Measurements from ENCODE around the gene PLXNA1.

The PLXNA1 gene

DNA sequence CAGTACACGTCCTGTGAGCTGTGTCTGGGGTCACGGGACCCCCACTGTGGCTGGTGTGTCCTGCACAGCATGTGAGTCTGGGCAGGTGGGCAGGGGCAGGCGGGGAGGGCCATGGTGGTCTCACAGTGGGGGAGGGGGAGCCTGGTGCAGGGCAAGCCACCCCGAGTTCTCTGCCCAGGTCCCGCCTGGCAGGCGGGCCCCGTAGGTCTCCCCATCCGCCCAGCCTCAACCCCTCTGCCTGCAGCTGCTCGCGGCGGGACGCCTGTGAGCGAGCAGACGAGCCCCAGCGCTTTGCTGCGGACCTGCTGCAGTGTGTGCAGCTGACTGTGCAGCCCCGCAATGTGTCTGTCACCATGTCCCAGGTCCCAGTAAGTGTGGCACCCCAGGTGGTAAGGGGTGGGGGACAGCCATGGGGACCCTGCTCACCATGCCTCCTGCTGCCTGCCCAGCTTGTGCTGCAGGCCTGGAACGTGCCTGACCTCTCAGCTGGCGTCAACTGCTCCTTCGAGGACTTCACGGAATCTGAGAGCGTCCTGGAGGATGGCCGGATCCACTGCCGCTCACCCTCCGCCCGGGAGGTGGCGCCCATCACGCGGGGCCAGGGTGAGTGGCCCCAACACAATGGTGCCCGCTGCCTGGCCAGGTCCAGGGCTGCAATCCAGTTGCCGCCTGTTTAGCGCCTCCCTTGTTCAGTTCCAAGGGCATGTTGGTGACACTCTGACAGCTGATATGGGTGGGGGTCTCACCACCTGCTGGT is 21.9 kb downstream of the PLXNA1 start:
- Mint-ChIP-seq H3K27me3 (ENCODE audit: low read depth) (no peaks in the 10 kb centered on the region), H3K4me1 (ENCODE audit: low read depth) (no peaks in the 10 kb centered on the region), H3K4me3 (no peak overlapping the region), H3K27ac (no peak overlapping the region), H3K9me3 (no peaks in the 10 kb centered on the region), H3K36me3 (ENCODE audit: low read depth) (no peaks in the 10 kb centered on the region)

DNA sequence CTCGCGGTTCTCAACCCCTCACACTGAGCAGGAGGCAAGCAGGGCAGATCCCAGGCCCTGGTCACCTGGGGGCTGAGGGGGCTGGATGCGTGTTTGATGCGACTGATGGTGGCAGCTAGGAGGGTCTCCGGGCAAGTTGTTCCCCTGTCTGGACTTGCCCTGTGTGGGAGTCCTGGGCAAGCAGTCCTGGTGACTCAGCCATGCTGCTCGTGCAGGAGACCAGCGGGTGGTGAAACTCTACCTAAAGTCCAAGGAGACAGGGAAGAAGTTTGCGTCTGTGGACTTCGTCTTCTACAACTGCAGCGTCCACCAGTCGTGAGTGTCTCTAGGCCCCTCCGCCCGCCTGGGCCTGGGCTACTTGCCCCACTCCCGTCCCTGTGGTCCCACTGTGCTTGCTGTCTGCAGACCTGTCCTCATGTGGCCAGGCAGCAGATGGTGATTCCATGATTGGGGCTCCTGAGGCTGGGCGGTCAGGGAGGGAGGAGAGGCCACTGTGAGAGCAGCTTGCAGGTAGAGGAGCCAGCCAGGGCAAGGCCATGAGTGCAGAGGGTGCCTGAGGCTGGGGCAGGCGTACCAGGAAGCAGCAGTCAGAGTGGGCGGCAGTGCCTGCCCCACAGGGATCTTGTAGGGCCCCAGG is 23.1 kb downstream of the PLXNA1 start:
- Mint-ChIP-seq H3K9me3 (no peaks in the 10 kb centered on the region), H3K4me1 (ENCODE audit: low read depth) (no peaks in the 10 kb centered on the region), H3K36me3 (ENCODE audit: low read depth) (no peaks in the 10 kb centered on the region), H3K27ac (no peak overlapping the region), H3K4me3 (no peak overlapping the region), H3K27me3 (ENCODE audit: low read depth) (no peaks in the 10 kb centered on the region)

DNA sequence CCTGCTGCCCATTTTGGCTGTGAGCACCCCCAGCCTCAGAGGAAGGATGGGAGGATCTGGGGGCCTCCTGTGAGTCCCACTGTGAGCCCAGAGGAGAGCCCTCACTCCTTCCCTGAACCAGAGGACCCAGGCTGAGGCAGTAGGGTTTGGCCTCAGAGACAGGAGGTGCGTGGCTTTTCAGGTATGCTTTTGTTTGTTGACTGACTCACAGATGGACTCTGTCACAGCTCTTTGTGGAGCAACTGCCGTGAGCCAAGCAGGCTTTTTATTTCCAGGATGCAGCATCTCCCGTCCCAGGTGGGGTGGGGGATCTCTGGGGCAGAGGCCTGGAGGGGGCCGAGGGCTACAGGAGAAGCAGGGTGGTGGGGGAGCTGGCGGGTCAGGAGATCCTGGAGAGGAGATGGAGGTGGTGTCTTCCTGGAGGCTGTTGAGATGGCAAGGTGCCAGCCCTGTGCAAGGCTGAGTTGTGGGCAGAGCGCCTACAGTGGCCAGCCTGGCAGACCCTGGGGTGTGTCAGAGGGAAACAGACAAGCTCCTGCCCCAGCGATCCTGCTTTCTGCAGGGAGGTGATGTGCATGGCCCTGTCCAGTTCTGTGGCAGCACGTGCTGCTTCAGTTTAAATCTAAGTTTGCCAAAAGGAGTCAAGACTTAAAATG is 24.0 kb downstream of the PLXNA1 start:
- Mint-ChIP-seq H3K27ac (no peak overlapping the region), H3K4me3 (no peak overlapping the region), H3K9me3 (no peaks in the 10 kb centered on the region), H3K27me3 (ENCODE audit: low read depth) (no peaks in the 10 kb centered on the region), H3K36me3 (ENCODE audit: low read depth) (no peaks in the 10 kb centered on the region), H3K4me1 (ENCODE audit: low read depth) (no peaks in the 10 kb centered on the region)

DNA sequence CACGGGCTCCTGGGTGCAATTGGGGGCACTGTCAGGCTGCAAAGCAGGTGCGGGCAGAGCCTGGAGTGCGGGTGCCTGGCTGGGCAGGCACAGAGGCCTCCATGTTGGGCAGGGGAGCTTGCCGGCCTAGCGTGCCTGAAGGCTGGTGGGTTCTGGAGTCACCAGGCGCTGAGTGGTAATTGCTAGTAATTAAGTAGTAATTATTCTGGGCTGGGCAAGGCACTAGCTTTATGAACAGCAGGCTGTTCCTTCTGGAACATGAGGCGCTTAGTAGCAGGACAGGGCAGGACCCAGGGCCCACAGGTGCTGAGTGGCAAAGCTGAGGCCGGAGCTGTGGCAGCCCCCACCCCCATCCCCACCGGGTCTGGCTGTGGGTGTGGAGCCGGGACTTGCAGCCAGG is 25.3 kb downstream of the PLXNA1 start:
- no peaks in the 10 kb centered on the region for H3K9me3 Mint-ChIP-seq
- no peaks in the 10 kb centered on the region for H3K4me1 Mint-ChIP-seq (ENCODE audit: low read depth)
- no peak overlapping the region for H3K27ac Mint-ChIP-seq
- no peak overlapping the region for H3K4me3 Mint-ChIP-seq
- no peaks in the 10 kb centered on the region for H3K27me3 Mint-ChIP-seq (ENCODE audit: low read depth)
- H3K36me3 Mint-ChIP-seq (ENCODE audit: low read depth) = no peaks in the 10 kb centered on the region

- H3K4me1 Mint-ChIP-seq (ENCODE audit: low read depth) = no peaks in the 10 kb centered on the region
- no peak overlapping the region for H3K4me3 Mint-ChIP-seq
- no peak overlapping the region for H3K27ac Mint-ChIP-seq
- no peaks in the 10 kb centered on the region for H3K27me3 Mint-ChIP-seq (ENCODE audit: low read depth)
- no peaks in the 10 kb centered on the region for H3K36me3 Mint-ChIP-seq (ENCODE audit: low read depth)
- no peaks in the 10 kb centered on the region for H3K9me3 Mint-ChIP-seq
Measured at GRCh38 chr3:127009531-127009930, 26.6 kb downstream of the PLXNA1 start.

DNA sequence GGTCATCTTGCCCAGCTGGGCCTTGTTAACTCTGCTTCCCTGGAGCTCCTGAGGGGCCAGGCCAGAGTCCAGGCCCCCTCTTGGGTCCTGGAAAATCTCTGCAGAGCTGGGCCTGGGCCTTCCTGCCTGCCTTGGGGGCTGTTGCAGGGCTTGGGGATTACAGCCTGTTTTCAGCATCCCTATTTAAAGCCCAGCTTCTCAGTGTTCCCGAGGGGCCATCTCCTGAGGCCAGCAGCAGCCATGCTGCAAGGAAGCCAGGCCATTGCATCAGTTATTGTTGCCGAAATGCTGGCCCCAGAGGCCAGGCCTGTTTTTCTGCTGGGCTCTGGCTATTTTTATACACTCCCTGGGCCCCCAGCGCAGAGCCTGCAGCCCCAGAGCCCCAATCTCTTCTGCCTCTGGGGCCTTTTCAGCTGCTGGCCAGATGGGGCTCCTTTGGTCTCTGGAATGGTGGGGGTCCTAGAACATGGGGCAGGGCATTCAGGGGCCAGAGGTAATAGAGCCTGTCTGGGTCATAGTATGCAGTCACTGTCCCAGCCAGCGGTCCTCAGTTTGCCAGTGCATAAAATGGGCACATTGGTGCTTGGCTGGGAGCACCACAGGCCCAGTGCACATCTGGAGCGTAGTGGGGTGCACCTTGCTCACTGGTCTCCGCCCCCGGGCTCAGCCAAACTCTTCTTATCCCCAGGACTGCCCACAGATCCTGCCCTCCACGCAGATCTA is 28.5 kb downstream of the PLXNA1 start:
- Mint-ChIP-seq H3K36me3 (ENCODE audit: low read depth) (no peaks in the 10 kb centered on the region), H3K27me3 (ENCODE audit: low read depth) (no peaks in the 10 kb centered on the region), H3K4me1 (ENCODE audit: low read depth) (no peaks in the 10 kb centered on the region), H3K27ac (no peak overlapping the region), H3K9me3 (no peaks in the 10 kb centered on the region), H3K4me3 (no peak overlapping the region)

GRCh38 chr3:127012091-127012490 is 29.2 kb downstream of the PLXNA1 start:
- Mint-ChIP-seq H3K36me3 (ENCODE audit: low read depth) (no peaks in the 10 kb centered on the region), H3K27ac (no peak overlapping the region), H3K9me3 (no peaks in the 10 kb centered on the region), H3K27me3 (ENCODE audit: low read depth) (no peaks in the 10 kb centered on the region), H3K4me1 (ENCODE audit: low read depth) (no peaks in the 10 kb centered on the region), H3K4me3 (no peak overlapping the region)

DNA sequence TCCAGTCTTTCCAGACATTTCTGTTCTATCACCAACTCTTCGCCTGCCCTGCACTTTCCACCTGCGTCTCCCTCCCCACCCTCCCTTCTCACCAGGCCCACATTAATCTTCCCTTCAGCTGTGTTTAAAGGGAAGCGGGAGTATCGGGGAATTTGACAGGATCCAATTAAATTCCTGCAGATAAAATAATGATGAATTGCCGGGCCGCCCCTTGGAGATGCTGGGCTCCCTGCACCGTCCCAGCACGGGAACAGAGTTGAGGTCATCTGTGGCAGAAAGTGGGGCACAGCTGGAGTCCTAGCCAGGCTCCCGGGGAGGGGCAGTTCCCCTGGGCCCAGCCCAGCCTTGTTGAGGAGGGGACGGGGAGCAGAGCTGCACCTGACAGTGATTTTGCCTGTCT is 30.3 kb downstream of the PLXNA1 start:
- Mint-ChIP-seq H3K27ac (no peak overlapping the region), H3K27me3 (ENCODE audit: low read depth) (no peaks in the 10 kb centered on the region), H3K36me3 (ENCODE audit: low read depth) (no peaks in the 10 kb centered on the region), H3K4me1 (ENCODE audit: low read depth) (no peaks in the 10 kb centered on the region), H3K4me3 (no peak overlapping the region), H3K9me3 (no peaks in the 10 kb centered on the region)

- H3K27ac Mint-ChIP-seq = no peak overlapping the region
- no peaks in the 10 kb centered on the region for H3K4me1 Mint-ChIP-seq (ENCODE audit: low read depth)
- H3K27me3 Mint-ChIP-seq (ENCODE audit: low read depth) = no peaks in the 10 kb centered on the region
- no peak overlapping the region for H3K4me3 Mint-ChIP-seq
- no peaks in the 10 kb centered on the region for H3K36me3 Mint-ChIP-seq (ENCODE audit: low read depth)
- H3K9me3 Mint-ChIP-seq = no peaks in the 10 kb centered on the region
Measured at GRCh38 chr3:127013758-127014535, 31.0 kb downstream of the PLXNA1 start.

DNA sequence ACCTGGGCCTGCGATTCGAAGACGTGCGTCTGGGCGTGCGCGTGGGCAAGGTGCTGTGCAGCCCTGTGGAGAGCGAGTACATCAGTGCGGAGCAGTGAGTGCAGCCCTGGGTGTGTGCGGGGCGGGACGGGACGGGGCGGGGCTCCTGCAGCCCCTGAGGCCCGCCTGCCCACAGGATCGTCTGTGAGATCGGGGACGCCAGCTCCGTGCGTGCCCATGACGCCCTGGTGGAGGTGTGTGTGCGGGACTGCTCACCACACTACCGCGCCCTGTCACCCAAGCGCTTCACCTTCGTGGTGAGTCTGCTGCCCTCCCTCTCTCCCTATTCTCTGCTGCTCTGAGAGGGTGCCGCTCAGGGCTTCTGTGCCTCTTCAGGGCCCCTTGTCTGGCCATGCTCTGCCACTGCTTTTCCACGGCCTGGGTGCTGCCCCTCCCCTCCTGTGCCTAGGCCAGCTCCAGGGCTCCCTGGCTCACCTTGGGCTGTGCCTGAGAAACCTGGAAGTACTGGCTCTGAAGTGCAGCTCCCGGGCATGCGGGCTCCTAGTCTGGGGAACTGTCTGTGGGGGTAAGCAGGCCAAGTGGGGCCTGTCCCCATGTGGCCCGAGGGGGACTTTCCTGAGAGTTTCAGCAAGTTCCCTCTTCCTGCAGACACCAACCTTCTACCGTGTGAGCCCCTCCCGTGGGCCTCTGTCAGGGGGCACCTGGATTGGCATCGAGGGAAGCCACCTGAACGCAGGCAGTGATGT is 31.8 kb downstream of the PLXNA1 start:
- Mint-ChIP-seq H3K9me3 (no peaks in the 10 kb centered on the region), H3K27ac (no peak overlapping the region), H3K4me3 (no peak overlapping the region), H3K36me3 (ENCODE audit: low read depth) (no peaks in the 10 kb centered on the region), H3K4me1 (ENCODE audit: low read depth) (no peaks in the 10 kb centered on the region), H3K27me3 (ENCODE audit: low read depth) (no peaks in the 10 kb centered on the region)

DNA sequence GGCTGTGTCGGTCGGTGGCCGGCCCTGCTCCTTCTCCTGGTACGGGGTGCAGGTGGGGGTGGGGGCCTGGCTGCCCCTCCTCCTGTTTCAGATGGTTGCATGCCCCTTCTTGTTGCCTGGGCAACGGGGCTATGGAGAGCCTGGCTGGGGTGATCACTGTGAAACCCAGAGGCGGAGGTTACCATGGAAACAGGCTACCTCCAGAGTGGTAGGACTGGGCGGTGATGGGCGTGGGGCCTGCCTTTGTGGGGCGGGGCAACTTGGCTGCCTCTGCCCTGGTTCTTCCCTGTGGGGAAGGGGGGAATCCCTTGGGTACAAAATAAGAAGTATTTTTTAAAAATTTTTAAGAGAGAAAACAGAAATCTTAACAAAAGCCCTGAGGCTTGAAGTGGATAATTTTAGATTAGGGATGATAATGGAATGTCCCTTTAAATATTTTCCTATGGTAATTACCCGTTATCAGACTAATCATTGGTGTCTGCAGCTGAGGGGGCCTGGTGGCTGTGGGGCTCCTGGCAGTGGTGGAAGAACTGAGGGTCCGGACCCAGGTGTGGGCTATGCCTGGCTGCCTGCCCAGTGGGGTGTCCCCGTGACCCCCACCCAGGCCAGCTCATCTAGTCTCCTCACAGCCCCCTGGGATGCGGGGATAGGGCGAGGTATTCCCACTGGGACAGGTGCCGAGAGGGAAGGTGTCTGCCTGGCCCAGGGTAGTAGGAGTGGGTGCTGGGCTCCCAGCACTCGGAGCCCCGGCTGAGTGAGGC is 32.5 kb downstream of the PLXNA1 start:
- no peak overlapping the region for H3K27ac Mint-ChIP-seq
- no peaks in the 10 kb centered on the region for H3K4me1 Mint-ChIP-seq (ENCODE audit: low read depth)
- no peaks in the 10 kb centered on the region for H3K27me3 Mint-ChIP-seq (ENCODE audit: low read depth)
- no peak overlapping the region for H3K4me3 Mint-ChIP-seq
- no peaks in the 10 kb centered on the region for H3K36me3 Mint-ChIP-seq (ENCODE audit: low read depth)
- H3K9me3 Mint-ChIP-seq = no peaks in the 10 kb centered on the region

DNA sequence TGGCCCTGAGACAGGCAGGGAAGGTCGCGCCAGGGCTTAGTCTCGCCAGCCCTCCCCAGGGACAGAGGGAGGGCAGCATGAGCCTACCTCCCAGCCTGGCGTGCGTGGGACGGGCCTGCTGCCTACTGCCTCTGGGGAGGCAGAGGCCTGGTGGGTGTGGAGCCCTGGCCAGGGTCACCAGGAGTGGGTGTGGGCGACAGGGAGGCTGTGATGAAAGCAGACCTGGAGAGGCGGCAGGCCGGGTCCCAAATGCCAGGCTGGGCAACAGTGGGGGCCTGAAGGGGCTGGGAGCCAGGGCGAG is 33.1 kb downstream of the PLXNA1 start:
- H3K4me1 Mint-ChIP-seq (ENCODE audit: low read depth) = no peaks in the 10 kb centered on the region
- H3K9me3 Mint-ChIP-seq = no peaks in the 10 kb centered on the region
- H3K36me3 Mint-ChIP-seq (ENCODE audit: low read depth) = no peaks in the 10 kb centered on the region

GRCh38 chr3:127016461-127016860 is 33.5 kb downstream of the PLXNA1 start:
- Mint-ChIP-seq H3K36me3 (ENCODE audit: low read depth) (no peaks in the 10 kb centered on the region), H3K27me3 (ENCODE audit: low read depth) (no peaks in the 10 kb centered on the region), H3K9me3 (no peaks in the 10 kb centered on the region), H3K4me1 (ENCODE audit: low read depth) (no peaks in the 10 kb centered on the region), H3K4me3 (no peak overlapping the region), H3K27ac (no peak overlapping the region)

More for the DNA sequence above, 33.1 kb downstream of the PLXNA1 start:
- Mint-ChIP-seq H3K4me3 (no peak overlapping the region), H3K27me3 (ENCODE audit: low read depth) (no peaks in the 10 kb centered on the region), H3K27ac (no peak overlapping the region)

Measured in T-helper 1 cell treated with Interleukin-12 subunit alpha and Interleukin-12 subunit beta and Interleukin-4 antibody, amounts not matched to agents 30 μg/mL and 1 μg/mL, for 36 hours (primary cell).